HG03095 (cell line): ENCODE measurements around the gene TTN.

Source experiments
- ATAC-seq: cut with Tn5 transposase; IDR thresholded peaks from one replicate; pipeline ENCODE4 v1.9.1; 2021; ENCODE audit warnings: moderate library complexity; ENCODE audit not compliant: unreplicated experiment

The TTN gene

DNA sequence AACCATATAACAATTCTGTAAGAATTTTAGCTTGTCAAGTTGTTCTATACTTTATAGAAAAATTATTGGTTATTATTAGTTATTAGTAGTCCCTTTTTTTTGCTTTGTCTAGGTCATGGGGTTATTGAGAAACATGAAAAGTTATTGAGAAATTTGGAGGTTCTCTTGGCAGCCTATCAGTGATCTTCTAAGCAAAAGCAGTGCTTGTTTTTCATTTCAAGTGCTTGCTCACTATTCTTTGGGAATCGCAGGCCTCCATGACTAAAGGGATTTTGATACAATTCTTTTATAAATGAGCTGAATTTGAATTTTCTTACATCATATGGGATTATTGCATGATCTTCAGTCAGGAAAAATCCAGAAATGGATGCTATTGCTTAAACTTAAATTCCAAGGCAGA lies 301.1 kb downstream of the TTN start:
- ATAC-seq: no peak

DNA sequence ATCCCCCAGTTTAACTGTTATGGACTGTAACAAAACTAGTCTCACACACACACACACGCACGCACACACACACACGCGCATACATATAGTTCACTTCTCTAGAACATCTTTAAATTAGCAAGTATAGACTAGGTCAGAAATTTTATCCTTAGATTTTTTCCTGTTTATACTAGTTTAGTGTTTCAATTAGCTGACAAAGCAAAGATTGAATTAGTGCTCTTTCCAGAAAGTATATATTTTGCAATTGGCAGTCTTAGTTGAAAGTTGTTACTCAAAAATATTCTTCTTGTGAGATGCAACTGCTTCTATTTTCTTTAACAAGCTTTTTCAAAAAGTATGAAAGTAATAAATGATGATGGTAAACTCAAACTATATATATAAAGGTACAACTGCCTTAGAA lies 304.5 kb downstream of the TTN start:
- no peak for ATAC-seq

DNA sequence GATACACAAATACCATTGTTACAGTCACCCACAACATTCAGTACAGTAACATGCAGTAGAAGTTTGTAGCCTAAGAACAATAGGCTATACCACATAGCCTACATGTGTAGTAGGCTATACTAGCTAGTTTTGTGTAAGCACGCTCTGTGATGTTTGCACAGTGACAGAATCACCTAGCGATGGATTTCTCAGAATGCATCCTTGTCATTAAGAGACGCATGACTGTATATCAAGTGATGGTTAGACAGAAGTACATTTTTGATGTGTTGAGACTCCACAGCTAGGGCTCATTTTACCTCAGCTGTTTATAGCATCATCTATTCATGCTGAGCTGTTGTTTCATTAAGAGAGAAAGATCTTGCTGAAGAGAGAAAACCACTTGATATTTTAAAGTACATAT lies 307.6 kb downstream of the TTN start:
- no peak for ATAC-seq

DNA sequence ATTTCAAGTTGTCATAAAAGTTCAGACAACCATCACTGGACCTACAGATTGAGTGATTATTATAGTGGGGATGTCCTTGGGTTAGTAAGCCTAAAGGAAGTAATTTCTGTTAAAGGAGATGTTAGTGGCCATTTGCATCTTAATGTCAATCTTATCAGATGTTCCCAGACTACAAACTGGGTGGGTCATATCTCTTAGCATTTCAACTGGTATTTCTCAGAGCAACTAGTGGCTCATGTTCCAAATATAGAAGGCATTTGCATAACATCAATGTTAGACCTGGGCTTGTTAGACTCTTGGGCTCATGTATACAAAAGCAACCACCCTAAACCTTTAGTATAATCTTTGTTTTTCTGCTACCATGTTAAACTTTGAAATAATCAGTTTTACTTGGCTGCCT lies 309.1 kb downstream of the TTN start:
- ATAC-seq: peak; percentile 47

DNA sequence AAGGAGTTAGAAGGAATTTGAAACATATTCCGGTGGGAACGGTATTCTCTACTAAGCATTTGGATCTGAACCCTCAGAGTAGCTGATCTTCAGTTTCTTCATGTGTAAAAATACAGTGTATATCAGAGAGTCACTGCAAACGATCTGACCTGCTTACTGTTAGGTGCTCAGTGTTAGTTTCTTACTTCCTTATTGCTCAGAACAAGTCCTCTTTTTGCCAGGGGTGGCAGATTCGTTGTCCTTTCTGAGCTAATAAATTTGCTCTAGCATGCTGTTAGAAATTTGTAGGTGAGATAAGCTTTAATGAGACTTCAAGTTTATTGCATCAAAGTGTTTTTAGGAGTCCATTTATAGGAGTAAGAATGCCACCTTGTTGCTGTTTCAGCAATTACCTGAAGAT lies 311.2 kb downstream of the TTN start:
- ATAC-seq: no peak

DNA sequence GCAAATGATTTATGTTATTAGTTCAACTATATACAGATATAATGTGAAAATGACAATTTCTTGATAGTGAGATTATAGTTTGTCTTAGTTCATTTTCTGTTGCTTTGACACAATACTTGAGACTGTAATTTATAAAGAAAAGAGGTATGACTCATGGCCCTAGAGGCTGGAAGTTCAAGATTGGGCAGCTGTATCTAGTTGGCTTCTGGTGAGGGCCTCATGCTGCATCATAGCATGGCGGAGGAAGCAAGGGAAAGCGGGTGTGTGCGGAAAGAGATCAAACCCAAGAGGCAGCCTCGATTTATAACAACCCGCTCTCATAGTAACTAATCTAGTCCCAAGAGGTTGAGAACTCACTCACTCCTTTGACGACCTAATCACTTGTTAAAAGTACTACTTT lies 315.6 kb downstream of the TTN start:
- ATAC-seq: no peak

DNA sequence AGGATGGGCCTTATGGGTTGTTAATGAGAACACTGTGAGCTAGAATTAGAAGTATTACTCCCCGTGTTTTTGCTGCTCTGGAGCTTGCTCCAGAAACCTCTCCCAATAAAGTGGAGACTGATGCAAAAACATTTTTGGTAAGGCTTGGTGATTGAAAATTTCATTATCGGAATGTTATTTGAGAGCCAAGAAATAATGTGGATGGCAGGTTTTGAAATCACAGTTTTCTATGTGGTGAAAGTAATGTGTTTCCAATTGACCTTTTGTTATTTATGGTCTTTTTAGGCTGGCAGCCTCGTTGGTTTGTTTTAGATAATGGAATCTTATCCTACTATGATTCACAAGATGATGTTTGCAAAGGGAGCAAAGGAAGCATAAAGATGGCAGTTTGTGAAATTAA lies 321.9 kb downstream of the TTN start:
- no peak for ATAC-seq

DNA sequence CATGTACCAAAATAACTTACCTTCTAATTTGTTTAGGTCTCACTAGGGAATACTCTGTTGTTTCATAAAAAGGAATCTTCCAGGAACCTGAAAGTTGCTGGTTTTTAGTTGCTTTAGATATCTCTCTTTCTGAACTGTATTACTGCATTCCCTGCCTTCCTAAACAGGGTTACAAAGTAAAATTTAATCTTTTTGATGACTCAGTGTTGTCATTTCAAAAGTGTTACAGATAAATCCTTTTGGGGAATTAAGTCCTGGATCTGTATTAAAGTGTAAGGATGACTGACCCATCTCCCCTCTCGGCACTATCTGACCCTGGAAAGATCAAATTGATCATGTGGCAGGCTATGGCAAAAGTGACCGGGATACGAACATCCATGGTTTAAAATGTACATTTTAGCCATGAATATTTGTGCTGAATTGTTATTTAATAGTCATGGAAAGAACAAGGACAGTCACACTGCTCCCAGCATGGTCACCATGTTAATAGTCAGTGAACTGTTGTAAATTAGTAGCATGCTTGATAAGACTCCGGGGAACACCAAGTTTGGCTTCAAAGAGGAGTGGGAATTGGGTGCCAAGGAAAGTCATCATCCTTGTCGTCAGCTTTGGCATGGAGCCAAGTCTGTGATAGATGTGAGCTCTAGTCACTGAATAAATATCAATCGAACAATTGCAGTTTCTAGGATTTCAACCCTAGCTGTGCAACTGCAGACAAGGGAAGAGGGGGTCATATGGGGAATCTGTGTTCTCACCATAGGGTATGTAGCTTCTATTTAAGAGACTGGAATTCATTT lies 322.8 kb downstream of the TTN start:
- ATAC-seq: no peak

DNA sequence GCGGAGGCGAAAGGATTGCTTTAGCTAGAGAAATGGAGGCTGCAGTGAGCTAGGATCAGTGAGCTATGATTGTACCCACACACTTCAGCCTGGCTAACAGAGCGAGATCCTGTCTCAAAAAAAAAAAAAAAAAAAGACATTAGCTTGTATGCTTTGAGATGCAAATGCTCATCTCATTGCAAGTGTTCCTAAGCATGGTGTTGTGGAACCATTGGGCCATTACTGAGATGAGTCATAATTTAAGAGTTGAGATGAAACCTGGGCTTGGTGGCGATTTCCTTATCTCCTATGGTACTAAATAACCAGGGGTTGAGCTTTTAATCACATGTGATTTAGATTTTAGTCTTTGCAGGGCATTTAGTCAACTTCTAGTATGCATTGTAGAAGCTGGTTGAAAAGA lies 324.8 kb downstream of the TTN start:
- ATAC-seq: peak; percentile 31

DNA sequence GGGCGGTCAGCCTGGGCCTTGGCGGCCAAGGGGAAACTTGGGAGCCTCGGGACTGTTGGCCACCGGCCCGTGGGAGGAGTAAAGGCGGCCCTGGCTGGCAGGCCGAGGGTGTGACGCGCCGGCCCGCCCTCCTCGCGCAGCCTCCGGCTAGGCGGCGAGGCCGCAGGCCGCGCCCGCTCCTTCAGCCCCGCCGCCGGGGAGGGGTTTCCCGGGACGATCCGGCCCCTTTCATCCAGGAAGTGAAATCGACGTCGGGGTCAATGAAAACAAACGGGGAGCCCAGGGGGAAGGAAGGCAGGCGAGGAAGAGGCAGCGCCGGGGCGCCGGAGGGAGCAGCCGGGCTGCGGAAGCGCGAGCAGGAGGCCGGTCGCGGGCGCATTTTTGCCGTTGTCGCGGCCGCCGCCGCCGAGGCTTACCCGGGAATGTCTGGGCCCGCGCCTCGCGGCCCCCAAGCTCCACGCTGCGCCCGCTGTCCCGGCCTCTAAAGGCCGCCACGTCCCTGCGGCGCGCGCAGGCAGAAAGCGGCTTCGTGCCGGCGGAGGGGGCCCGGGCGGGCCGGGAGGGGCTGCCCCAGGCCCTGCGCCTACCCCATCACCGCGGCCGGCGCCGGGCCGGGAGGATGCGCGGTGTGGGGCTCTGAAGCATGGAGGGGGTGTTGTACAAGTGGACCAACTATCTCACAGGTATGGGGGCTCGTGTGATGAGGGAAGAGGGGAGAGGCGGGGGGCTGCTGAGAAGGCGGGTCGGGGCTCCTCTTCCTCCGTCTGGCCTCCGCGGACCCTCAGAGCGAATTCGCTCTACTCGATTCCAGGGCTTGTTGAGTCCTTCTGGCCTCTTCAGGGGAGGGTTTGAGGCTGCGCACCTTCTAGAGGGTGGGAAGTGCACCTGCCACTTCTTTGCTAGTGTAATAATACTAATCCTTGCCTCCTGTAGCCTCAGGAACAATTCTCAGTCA lies 326.7 kb downstream of the TTN start, which contains the start of gene PLEKHA3:
Gene PLEKHA3 (plus strand): TSS at position 231 of the 955 bp plus-strand sequence. CDS start 413 bp downstream, at position 644.
- ATAC-seq: peak; percentile 65

DNA sequence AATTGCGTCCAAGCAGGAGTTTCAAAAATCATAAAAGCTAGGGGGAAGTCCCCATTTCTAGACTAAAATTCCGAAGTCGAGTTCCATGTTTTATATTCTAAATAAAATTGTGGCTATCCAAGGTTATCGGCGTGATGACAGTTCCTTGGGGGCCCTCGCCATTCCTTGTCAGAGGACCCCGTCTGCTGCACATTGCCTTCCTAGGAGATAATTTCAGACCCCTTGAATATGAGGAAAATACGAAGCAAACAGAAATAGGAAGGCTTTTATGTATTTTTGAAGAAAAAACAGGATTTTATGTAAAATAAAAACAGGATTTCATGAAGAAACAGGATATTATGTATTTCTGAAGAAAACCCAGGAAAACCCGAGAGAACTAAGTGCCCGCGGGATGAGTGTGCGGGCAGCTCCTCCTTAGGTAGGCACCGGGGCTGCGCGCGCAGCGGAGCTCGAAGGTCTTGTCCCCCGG lies 327.4 kb downstream of the TTN start:
- ATAC-seq: no peak

DNA sequence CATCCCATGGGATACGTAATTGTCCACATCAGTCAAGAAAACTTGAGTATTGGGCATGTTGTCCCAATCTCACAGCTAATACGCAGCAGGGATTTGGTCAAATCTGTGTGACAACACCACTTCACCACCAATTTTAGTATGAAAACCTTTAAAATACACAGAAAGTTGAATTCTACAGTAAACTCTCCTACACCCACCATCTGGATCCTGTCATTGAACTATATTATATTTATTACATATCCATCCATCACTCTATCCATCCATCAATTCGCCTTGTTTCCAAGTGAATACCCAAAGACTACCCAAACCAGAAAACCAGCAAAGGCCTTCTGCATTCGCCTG lies 328.0 kb downstream of the TTN start:
- ATAC-seq: no peak

DNA sequence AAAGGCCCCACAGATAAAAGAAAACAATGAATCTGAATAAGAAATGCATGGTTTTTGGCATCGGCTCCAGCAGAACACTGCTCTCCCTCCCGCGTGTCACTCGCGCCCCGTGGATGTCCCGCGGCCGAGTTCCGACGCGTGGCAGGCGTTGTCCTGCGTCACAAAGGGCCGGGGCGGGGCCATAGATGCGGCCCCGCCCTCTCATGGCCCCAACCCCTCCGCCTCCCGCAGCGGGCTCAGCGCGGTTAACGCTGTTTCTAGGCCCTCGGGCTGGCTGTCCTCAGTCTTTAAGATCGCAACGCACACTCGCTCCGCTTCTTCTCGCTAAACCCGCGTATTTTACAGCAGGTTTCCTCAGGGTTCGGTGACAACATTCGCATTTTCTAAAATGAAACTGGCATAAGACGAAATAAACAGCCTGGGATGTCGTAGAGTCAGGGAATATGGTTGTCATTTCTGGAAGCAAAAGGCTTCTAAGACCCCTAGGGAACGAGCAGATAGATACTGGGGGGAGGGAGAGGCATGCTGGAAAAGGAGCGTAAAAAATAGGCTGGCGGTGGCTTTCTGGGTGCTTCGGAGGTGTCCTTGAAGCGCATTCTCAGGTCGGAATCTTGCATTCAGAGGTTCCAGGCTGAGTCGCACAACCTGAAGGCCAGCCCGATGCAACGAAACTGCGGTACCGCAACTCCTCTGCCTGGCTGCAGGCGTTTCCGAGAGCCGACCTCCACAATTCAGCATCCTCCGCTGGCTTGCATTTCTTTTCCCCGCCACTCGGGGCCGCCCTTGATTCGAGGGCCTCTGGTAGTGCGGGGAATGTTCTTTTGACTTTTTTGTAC lies 328.6 kb downstream of the TTN start, which contains the start of gene FKBP7:
Gene FKBP7 (minus strand): TSS at position 162 of the 836 bp plus-strand sequence. CDS start 101 bp downstream, at position 61.
- ATAC-seq: peak; percentile 43

DNA sequence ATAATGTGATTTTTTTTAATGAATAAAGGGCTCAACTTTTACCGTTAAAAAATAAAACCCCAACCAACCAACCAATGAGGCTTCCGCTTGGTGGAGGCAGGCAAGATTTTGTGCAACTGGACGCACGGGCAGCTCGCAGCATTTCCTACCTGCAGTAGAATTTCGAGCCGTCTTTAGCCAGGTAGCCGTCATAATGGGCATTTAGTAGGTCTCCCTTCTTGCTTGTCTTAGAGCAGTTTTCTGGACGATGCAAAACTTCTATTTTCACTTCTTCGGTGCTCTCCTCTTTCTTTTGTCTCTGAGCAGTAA lies 329.1 kb downstream of the TTN start:
- ATAC-seq: peak; percentile 2

DNA sequence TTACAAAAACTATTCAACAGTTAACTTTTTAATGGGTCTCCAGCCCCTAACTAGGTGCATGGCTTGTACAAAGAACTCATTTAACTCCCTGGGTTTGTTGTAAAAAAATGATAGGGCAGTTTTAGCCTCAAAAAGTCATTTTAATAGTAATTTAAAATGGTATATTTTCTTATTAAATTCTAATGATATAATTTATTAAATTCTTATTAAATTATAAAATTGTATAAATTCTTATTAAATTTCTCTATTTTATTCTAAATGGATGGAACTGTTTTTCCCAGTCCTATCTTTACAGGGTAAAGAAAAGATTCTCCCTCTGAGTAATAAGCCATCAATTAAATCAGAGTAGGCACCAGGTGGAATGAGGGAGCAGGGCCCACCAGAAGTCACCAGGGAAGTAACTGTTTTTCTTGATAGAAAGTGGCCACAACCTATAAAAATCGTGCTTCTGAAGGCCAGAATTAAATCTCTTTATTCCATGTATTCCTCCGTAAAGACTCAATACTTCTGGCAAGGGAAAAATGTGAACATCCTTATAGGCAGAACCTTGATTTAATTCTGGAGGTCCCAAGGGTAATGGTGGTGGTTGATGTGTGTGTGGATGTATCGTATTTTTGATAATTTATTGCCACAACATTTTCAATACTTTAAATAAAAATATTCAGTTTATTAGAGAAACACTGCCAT lies 329.6 kb downstream of the TTN start:
- no peak for ATAC-seq

DNA sequence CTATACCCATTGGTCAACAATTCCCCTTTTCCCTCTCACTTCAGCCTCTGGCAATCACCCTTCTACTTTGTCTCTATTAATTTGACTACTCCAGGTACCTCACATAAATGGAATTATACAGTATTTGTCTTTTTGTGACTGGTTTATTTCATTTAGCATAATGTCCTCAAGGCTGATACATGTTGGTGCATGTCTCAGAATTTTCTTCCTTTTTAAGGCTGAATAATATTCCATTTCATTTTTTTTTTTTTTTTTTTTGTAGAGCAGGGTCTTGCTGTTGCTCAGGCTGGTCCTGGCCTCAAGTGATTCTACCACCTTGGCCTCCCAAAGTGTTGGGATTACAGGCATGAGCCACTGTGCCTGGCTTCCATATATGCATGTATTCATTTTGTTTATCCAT lies 330.7 kb downstream of the TTN start:
- ATAC-seq: no peak
